GM18951 (cell line): Measurements from ENCODE around the gene ZNF329.

Source experiments
- POLR2A ChIP-seq: IDR thresholded peaks from 4 replicates; pipeline ENCODE4 v1.6.1; 2011; ENCODE audit warnings: mild to moderate bottlenecking; ENCODE audit not compliant: insufficient read length, insufficient read depth; ENCODE audit errors: extremely low read depth
- in situ Hi-C: fragments of 300-500 bp; cut with MboI; formaldehyde crosslinking; loops from one replicate; pipeline ENCODE4 v1.12.0; 2022; ENCODE audit warnings: low sequenced_read_pairs, mixed read lengths, inconsistent platforms; ENCODE audit not compliant: unreplicated experiment

The ZNF329 gene

DNA sequence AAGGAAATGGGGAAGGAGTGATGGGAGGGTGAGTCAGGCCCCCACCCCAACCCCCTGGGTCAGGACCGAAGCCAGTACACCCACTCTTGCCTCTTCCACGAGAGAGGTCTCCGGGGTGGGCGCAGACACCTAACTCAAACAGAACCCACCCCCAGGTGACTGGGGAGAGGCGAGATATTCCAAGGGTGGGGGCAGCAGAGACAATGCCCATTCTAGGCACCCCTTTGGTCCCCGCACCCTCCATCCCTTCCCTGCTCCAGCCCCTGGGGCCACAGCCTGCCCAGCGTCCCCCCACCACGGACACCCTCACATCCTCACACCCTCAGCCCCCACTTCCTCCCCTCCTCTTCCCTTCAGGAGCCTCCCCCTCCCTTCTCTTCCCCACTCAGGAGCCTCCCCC is 53.2 kb downstream of the ZNF329 start:
- in situ Hi-C loops: no loop called here
- no peak for TF ChIP-seq POLR2A

DNA sequence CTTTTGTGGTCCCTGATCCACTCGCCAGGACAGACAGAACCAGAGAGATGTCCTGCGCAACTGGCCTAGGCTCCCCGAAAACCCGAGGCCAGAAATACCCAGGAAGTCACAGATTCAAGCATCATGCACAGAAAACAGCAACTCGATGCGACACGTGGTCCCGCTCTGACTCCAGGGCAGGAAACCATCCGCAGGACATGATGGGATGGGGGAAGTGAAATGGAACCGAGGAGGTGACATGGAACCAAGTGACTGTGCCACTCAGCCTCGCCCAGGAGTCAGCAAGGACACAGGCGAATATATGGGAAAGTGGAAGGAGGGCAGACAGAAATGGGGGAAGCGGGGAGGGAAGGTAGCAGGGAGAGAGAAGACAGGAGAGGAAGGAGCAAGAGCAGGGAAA is 53.7 kb downstream of the ZNF329 start:
- in situ Hi-C loops: no loop called here

DNA sequence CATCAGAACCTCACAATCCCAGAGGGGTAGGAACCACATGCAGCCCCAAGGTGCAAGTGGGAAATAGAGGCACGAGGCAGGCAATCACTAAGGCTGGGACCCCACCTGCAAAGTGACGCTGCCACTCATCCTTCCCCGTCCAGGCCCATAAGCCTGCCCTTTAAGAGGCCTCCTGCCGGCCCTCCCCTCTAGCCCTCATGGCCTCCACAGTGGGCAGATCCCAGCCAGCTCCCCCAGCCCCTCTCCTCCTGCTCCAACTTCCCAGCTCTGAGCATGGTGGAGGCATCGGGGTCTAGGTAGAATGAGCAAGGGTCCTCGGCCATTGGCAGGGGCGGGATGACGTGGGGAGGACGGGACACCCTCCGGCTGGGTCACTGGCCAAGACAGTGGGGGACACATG is 55.3 kb downstream of the ZNF329 start:
- in situ Hi-C loops: no loop called here
- TF ChIP-seq POLR2A: no peak

More for the DNA sequence above, 53.7 kb downstream of the ZNF329 start:
- no peak for TF ChIP-seq POLR2A

DNA sequence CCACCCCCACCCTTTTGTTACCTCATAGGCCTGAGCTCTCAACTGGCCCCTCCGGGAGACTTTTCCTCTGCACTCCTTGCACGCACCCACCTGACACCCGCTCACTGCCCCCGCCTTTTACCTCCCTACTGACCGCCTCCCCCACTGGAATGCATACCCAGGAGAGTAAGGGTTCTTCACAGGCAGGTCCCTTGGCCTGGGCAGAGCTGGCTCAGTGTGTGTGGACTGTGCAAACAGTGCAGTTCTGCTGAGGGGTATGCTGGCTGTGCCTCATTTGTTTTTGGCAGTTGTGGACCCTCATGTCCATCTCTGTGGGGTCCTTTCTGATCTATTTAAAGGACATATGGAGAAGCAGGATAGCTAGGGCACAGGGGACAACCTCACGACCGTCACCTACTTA is 57.5 kb downstream of the ZNF329 start:
- in situ Hi-C loops: no loop called here
- no peak for TF ChIP-seq POLR2A

DNA sequence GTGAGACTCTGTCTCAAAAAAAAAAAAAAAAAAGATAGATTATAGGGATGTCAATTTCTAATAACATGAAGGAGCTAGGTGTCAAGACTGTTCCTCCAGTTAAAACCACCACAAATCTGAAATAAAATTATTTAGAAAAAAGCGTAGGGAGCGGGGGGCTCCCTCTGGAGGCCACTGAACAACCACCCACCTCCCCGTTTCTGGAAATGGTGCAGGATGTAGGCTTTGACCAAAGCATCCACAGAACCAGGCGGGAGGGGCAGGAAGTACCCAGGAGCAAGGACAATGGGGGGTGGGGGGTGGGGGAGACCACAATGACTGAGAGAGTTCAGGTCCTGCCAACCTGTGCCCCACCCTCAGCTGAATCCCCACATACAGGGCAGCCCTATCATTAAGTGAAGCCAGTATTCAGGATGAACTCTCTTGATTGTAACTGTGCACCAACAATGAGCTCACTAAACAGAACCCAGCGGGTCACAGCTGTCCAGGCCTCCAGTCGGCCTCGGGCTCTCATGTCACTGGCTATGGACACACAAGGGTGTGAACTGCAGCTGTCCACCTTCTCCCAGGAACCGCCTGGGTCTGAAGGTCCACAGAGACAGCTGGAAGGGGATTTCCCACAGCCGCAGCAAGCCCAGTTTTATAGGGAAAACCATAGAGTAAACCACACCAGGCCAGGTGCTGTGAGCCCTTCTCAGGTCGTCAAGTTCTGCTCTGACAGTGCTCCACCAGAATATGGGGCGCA is 59.2 kb downstream of the ZNF329 start:
- no peak for TF ChIP-seq POLR2A
- in situ Hi-C loops: no loop called here

DNA sequence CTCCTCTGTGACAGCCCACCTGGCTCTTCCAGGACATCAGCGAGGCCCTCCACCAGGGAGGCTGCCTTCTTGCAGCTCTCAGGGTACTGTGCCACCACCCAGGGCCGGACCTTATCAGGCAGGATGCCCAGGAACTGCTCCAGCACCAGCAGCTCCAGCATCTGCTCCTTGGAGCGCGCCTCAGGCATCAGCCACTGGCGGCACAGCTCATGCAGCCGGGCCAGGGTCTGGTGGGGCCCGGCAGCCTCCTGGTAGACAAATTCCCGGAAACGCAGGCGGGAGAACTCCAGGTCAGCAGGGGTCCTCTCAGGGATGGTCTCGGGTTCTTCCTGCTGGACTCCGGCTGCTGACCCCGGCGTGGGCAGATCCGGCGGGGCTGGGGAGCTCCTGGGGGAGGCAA is 60.7 kb downstream of the ZNF329 start:
- TF ChIP-seq POLR2A: no peak
- in situ Hi-C loops: no loop called here

DNA sequence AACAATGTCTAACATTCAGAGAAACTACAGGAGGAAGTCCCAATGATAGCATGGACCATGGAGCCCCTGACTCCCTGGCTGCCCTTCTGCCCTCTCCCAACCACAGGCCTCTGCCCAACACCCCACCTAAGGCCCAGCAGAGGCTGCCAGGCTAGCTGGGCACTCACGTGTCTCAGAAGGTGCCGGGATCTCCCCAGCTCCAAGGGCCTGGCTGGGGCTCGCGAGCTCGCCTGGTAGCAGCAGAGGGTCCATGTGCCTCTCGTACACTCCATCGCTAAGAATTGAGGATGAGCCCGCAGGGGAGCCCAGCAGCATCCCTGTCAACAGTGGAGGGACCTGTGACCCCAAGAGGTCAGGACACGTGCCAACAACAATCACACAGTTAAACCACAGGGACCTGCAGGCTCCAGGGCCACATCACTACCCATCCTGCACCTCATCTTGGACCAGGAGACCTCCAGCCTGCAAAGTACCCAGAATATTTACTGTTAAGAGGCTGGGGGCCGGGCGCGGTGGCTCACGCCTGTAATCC is 62.0 kb downstream of the ZNF329 start:
- no peak for TF ChIP-seq POLR2A
- in situ Hi-C loops: no loop called here

DNA sequence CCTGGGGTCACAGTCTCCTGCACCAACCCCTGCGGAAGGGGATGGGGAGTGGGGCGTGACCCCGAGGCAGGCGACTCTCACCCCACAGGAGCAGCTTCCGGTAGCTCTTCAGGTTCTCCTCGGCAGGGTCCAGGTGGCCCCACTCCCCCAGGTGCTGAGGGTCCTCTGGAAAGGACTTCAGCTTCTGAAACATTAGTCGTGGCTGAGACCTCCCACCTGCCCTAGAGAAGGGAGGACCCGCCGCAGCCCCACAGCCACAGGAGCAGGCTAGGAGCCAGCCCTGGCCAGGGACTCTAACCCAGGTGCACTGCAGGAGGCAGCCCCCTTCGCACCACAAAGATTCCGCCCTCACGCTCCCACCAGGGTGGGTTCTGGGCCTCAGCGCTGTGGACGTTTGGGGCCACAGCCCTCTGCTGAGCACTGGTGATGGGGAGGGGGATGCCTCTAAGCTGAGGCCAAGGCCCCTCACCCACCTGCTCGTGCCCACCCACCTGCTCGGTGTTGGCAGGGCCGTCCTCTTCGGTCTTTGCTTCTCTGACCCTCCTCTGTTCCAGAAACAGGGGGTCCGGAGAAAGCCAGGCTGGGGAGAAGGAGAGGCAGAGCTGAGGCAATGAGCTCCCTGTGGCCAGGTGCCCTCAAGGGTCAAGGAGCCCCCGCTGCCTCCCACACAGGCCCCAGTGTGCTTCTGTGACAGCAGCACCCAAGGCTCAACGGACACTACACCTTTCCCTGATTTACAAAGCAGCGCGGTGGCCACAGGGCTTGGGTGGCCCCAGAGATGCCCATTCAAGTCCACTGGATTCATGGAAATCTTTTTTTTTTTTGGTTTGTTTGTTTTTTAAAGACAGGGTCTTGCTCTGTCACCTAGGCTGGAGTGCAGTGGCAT is 63.5 kb downstream of the ZNF329 start:
- in situ Hi-C loops: no loop called here
- TF ChIP-seq POLR2A: no peak

DNA sequence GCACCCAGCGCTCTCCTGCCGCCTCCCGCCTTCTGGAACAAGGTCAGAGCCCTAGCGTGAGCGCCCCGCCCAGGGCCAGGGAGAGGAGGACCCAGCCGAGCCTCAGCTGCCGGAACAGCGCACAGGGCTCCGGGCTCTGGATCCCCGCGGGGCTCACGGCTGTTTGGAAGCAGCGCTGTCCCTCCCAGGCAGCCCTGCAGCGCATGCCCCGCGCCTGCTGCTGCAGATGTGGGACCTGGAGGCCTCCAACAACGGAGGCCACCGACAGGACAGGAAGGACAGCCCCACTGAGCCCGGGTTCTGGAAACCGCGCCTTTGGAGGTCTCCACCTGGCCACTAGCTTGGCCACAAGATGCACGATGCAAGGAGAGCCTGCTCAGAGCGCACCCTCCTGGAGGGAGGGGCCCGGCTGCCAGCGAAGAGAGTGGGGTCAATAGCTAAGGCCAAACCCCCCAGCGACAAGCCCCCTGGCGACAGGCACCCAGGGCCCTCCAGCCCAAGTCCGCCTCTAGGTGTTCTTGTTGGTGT is 65.2 kb downstream of the ZNF329 start:
- in situ Hi-C loops: no loop called here
- TF ChIP-seq POLR2A: no peak

DNA sequence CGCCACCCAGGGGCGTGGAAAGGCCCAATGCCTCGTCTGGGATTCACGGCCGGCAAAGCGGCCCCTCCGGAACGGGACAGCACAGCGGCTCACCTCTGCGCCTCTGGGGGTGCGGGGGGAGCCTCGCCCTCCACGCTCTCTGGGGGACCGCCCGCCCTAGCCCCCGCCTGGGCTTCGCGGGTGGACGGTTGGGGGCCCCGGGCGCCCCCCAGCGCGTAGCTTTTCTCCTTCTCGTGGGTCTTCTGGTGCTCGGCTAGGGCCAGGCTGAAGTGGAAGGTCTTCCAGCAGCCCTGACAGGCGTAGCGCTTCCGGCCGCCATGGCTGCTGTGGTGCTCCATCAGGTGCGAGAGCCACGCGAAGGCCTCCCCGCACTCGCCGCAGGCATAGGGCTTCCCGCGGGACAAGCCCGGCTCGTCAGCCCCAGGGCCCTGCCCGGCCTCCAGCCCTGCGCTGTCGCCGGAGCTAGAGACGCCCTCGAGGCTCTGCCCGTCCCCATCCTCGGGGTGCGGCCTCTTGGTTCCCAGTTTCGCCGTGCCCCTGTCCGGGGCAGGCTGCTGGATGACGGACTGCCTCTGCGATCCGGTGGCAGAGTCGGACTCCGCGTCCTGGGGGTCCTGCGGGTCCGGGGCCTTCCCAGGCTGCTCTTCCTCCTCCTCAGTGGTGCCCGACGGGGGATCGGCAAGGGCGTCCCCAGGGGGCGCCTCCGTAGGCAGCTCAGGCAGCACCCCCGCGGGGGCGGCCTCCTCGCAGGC is 65.8 kb downstream of the ZNF329 start:
- in situ Hi-C loops: no loop called here
- TF ChIP-seq POLR2A: no peak

DNA sequence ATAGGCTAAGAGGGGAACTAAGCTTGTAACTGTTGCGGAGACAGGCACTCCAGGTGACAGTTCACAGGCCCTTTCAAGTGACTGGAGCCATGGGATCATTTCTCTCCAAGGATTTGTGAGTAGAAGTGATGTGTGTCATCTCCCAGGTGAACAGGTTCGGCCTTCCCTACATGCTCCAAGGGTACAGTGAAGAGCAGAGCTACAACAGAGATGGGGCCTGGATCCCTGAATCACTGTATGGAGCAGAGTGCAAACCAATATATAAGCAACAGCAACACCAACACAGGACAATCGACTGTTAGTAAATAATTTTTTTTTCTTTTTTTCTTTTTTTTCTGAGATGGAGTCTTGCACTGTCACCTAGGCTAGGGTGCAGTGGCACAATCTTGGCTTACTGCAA is 67.6 kb downstream of the ZNF329 start:
- in situ Hi-C loops: no loop called here

DNA sequence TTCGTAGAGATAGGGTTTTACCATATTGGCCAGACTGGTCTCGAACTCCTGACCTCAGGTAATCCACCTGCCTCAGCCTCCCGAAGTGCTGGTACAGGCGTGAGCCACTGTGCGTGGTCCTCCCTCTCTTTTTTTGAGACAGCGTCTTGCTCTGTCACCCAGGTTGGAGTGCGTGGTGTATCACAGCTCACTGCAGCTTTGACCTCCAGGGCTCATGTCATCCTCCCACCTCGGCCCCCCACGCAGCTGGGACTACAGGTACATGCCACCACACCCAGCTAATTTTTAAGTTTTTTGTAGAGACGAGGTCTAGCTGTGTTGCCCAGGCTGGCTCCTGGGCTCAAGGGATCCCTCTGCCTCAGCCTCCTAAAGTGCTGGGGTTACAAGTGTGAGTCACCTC is 70.8 kb downstream of the ZNF329 start:
- no peak for TF ChIP-seq POLR2A
- in situ Hi-C loops: no loop called here

More for the DNA sequence above, 67.6 kb downstream of the ZNF329 start:
- no peak for TF ChIP-seq POLR2A
